OCI-M2 (cell line): ENCODE measurements around the gene NDUFS6.

Experiments
- DNase-seq: peaks from one replicate; lab custom pipeline; 2025; ENCODE audit not compliant: unreplicated experiment; lab: John Stamatoyannopoulos, UW

NDUFS6 gene

DNA sequence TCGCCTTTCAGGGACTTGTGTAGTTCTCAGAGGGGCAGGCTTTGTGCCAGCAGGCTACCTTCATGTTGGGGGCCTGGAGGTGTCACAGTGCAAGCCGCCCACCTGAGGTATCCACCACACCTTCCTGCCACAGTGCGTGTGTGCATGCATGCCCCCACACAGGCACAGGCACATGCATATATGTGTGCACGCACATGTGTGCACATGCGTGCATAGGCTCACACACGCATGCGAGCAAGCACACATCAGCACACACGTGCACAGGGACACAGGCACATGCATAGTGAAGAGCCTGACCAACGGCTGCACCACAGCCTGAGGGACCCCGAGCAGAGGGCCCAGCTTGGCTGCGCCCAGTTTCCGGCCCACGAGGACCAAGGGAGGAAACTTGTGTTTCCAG lies 45.4 kb downstream of the NDUFS6 start:
- DNase-seq = no peak

DNA sequence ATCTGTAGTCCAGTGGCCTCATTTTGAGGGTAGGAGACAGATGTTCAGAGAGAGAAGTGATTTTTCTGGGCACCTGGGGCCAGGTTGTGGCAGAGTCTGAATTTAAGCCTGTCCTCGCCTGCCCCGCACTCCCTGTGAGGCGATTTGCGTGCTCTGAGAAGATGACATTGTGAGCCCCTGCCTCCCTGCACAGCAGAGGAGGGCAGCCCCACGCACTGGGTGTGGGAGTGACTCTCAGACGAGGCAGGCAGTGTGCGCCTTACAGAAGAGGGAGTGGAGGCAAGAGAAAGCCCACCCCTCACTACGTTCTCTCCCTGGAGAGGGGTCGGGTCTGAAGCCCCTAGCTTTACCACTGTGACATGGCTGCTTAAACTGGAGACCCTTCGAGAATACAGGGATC lies 45.8 kb downstream of the NDUFS6 start:
- DNase-seq = no peak

- DNase-seq = no peak
These were observed 46.4 kb downstream of the NDUFS6 start for GRCh38 chr5:1847611-1848010.

- DNase-seq = no peak
These were observed 49.3 kb downstream of the NDUFS6 start for GRCh38 chr5:1850324-1851154.

DNA sequence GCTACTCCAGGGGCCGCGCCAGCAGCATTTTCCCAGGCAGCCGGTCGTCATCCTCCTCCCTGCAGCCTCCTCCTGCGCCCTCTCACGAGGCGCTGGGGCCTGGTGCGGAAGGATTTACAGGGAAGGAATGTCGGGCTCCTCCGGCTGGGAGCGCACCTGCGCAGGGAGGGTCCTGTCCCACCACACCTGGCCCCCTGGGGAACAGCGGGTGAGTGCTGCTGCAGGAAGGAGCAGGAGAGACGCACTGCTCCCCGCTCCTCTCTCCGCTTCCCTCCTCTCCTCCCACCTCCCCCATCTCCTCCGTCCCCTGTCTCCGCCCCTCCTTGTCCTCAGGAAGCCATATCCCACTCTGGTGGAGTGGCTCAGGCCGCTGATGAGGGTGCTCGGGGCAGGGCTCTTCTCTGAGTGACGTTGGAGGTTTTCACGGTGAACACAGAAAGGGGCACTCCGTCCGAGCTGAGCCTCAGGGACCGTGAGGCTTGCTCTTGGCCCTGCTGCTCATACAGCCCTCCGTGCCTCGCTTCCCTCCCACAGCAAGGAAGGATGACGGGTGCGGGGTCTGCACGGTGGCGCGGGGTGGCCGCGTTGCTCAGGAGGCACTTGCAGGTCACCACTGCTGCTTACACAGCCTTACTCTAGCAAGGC lies 50.2 kb downstream of the NDUFS6 start:
- DNase-seq = no peak

DNA sequence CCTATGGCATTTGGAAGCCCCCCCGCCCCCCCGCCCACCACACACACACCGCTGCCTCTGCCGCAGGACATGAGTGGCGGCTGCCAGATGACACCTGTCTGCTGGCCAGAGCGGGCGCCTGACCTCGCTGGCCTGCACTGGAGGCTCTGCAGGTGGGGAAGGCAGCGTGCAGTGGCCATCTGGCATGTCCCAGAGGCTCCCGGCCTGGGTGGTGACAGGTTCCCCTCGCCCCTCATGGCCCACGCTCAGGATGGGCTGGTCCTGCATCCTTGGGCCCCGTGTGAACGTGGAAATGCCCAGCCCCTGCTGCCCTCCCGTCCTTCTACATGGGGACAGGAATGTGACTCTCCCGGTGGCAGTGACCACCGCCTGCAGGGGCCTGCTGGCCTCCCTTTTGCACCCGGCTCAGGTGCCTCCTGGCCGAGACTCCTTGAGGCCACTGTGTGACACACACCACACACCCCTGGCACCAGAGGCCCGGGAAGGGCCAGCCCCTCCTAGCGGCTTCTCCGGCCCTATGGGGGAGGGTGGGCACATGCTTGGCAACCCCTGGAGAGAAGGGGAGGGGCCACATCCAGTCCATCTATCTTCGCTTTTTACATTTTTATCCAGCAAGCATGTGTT lies 51.2 kb downstream of the NDUFS6 start:
- no peak for DNase-seq

DNA sequence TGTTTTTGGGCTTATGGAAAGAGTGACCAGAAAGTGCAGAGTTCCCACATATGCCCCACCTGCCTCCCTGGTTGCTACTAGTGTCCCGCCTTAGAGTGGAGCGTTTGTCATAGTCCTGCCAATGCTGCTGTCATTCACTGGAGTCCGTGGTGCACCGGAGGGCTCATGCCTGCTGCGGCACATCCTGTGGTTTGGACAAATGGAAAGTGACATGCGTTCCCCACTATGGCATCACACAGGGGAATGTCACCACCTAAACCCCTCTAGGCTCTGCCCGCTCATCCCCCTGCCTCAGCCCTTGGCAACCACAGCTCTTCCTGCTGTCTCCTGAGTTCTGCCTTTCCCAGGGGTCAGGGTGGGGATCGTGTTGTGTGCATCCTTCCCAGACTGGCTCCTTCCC lies 52.3 kb downstream of the NDUFS6 start:
- DNase-seq = no peak

- DNase-seq = no peak
These were observed 53.9 kb downstream of the NDUFS6 start for GRCh38 chr5:1855075-1855474.

GRCh38 chr5:1855596-1855995 lies 54.4 kb downstream of the NDUFS6 start:
- DNase-seq = no peak

DNA sequence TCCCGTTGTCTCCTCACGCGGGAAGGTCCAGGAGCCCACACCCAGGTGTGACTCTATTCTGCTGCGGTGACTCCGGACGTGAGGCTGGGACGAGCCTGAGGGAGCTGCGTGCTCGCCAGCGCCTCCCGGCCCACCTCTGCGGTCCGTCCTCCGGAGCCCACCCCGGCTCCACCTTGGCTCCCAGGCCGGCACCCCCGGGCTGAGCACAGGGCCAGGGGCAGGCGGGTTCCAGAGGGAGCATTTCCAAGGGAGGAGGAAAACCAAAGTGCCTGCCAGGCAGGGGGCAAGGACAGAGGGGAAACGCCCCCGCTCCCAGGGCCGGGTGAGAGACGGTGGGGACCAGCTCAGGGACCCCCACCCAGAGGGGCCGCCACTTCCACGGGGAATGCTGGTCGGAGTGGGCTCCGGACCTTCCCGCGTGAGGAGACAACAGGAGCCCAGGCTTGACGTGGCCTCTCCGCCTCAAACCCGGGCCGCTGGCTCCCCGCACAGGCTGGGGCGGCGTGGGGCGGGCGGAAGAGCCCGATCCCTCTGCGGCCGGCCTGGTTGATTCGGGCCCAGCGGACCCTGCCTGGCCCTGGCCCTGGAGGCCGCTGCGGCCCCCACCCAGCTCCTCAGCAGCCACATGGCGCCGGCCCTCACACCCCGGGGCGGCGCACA lies 55.5 kb downstream of the NDUFS6 start:
- no peak for DNase-seq

GRCh38 chr5:1857256-1857600 lies 56.0 kb downstream of the NDUFS6 start:
- DNase-seq = no peak

GRCh38 chr5:1858436-1858835 lies 57.2 kb downstream of the NDUFS6 start:
- DNase-seq = no peak

- DNase-seq = no peak
These were observed 57.9 kb downstream of the NDUFS6 start for GRCh38 chr5:1859099-1859498.

DNA sequence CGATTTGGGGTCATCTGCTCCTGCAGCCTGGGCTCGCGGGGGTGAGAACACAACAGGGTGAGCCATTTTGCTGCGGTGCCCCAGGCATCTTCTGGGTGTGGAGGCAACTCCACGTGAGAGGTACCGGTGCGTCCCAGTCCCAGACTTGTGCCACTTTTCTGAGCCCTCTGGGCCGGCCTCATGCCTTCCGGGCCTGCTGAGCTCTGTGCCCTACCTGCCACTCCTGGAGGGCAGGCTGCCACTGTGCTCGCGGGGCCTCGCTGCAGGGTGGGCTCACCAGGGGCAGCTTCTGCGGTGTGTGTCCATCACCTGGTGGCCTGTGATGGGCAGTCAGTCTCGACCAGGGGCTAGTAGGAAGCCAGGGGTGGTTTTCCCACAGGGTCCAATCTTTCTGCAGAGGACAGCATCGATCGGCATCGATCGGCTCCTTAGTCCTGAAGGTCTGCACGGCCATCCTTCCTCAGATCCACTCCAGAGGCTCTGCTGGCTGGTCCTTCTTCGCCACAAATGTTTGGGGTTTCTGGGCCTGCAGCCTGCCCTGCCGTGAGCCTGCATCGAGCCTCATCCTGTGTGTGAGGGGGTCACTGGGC lies 58.9 kb downstream of the NDUFS6 start:
- DNase-seq = no peak

GRCh38 chr5:1860949-1861348 lies 59.7 kb downstream of the NDUFS6 start:
- DNase-seq = no peak

DNA sequence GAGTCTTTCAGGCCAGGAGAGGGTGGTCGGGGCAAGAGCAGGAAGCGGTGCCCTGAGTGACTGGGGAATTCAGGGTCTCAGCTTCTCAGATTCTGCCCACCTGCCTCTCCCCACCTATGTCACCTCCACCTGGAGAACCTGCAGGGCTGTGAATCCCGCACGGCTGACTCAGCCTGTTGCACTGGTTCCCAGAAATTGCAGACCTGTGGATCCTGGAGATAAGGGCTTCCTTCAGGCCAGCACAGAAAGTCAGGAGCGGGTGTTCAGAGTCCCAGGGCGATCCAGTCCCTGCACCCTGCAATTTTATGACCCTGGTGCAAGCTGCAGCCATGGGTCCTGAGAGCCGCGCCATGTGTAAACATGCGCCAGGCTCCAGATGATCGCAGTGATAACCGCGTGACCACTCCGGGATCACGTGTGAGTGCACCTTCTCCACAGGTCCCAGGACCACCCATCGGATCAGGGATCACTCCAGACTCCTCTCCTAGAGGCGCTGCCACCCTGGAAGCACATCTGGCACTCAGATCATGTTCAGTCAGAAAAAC lies 63.8 kb downstream of the NDUFS6 start:
- DNase-seq = no peak

DNA sequence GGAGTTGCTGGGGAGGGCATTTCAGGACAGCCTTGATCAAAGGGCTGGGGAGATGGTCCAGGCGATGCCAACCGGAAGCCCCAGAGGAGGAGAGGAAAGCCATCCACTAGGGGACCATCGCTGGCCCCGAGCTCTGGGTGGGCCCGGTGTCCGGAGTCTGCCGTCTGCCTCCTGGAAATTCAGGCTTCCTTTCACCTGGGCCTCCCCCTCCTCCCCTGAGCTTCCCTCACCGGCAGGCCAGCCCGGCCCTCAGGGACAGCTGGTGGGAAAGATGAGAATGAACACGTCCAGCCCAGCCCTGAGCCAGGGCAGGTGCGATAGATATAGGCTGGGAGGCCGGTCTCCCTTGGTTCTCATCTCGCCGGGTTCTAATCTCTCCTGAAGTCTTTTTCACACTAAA lies 64.3 kb downstream of the NDUFS6 start:
- DNase-seq = no peak
